Adipose tissue (tissue), 3 donors: ENCODE measurements around the gene ABCA4. TPM values are rescaled to one million over a fixed set of nuclear protein-coding genes. Genes with fewer than 3 reads are reported as not detected.

Source experiments
- H3K27ac ChIP-seq: one replicate; pipeline ENCODE4 v1.5.1; 2013; ENCODE audit warnings: low read depth, low read length
- WGBS, 3 donors: extraction: QIAGEN DNeasy Blood & Tissue Kit; methylation state at CpG; one replicate each; pipeline ENCODE4 v1.1.7; 2013; 5-methylcytosine and 5-hydroxymethylcytosine counted together
- polyA plus RNA-seq, 3 donors: library from polyadenylated mRNA; stranded (reverse); fragments of 200-250 nt; gene quantifications; one replicate each; pipeline ENCODE4 v1.2.3, GENCODE V29; 2013
- donor health status: healthy with polysubstance abuse.
- donor health status: Bipolar disorder and iron deficiency.
- donor health status: healthy.

The ABCA4 gene
- polyA plus RNA-seq, 3 donors = 0.15 to 0.67 (median 0.36) TPM

GRCh38 chr1:93977598-93977945 lies 143.4 kb downstream of the ABCA4 start:
- 83 to 93% (median 89%) methylated on average over 1 of the region's 1 CpG for WGBS, 3 donors
- H3K27ac ChIP-seq = no peak overlapping the region

- no peak overlapping the region for H3K27ac ChIP-seq
Observed at GRCh38 chr1:93976711-93977597, 144.0 kb downstream of the ABCA4 start.

GRCh38 chr1:93976291-93976690 lies 144.7 kb downstream of the ABCA4 start:
- no peak overlapping the region for H3K27ac ChIP-seq
- WGBS, 3 donors = 80 to 98% (median 96%) methylated on average over 2 of the region's 2 CpGs

- WGBS, 3 donors = 71 to 82% (median 81%) methylated on average over 2 of the region's 2 CpGs
- no peak overlapping the region for H3K27ac ChIP-seq
Observed at GRCh38 chr1:93972341-93972740, 148.6 kb downstream of the ABCA4 start.

- H3K27ac ChIP-seq = no peak overlapping the region
- WGBS, 3 donors = 87 to 96% (median 92%) methylated on average over 3 of the region's 3 CpGs
Observed at GRCh38 chr1:93969887-93970286, 151.1 kb downstream of the ABCA4 start.

GRCh38 chr1:93969371-93969770 lies 151.6 kb downstream of the ABCA4 start:
- H3K27ac ChIP-seq = no peak overlapping the region
- 77 to 91% (median 90%) methylated on average over 2 of the region's 2 CpGs for WGBS, 3 donors

- no peak overlapping the region for H3K27ac ChIP-seq
- WGBS, 3 donors = 73 to 87% (median 77%) methylated on average over 3 of the region's 3 CpGs
Observed at GRCh38 chr1:93967306-93967705, 153.6 kb downstream of the ABCA4 start.

GRCh38 chr1:93965888-93966287 lies 155.1 kb downstream of the ABCA4 start:
- no peak overlapping the region for H3K27ac ChIP-seq
- WGBS, 3 donors = 20 to 85% (median 79%) methylated on average over 2 of the region's 2 CpGs

GRCh38 chr1:93965256-93965655 lies 155.7 kb downstream of the ABCA4 start:
- H3K27ac ChIP-seq = no peak overlapping the region
- 87 to 98% (median 96%) methylated on average over 2 of the region's 2 CpGs for whole genome bisulfite sequencing, 3 donors

GRCh38 chr1:93964777-93965200 lies 156.2 kb downstream of the ABCA4 start:
- H3K27ac ChIP-seq = no peak overlapping the region
- WGBS, 3 donors = 86 to 91% (median 90%) methylated on average over 4 of the region's 4 CpGs

- 87 to 93% (median 90%) methylated on average over 4 of the region's 4 CpGs for WGBS, 3 donors
- H3K27ac ChIP-seq = no peak overlapping the region
Observed at GRCh38 chr1:93964096-93964776, 156.7 kb downstream of the ABCA4 start.

GRCh38 chr1:93963585-93963984 lies 157.4 kb downstream of the ABCA4 start:
- 49 to 86% (median 80%) methylated on average over 9 of the region's 9 CpGs for WGBS, 3 donors
- H3K27ac ChIP-seq = no peak overlapping the region

GRCh38 chr1:93961906-93962305 lies 159.0 kb downstream of the ABCA4 start:
- no peak overlapping the region for H3K27ac ChIP-seq
- WGBS, 3 donors = 95 to 98% (median 97%) methylated on average over 3 of the region's 3 CpGs

- WGBS, 3 donors = 69 to 91% (median 75%) methylated on average over 2 of the region's 2 CpGs
- no peak overlapping the region for H3K27ac ChIP-seq
Observed at GRCh38 chr1:93961443-93961842, 159.5 kb downstream of the ABCA4 start.

GRCh38 chr1:93960641-93961147 lies 160.3 kb downstream of the ABCA4 start:
- WGBS, 3 donors = 47 to 64% (median 61%) methylated on average over 3 of the region's 3 CpGs
- no peak overlapping the region for H3K27ac ChIP-seq

- 74 to 76% (median 74%) methylated on average over 5 of the region's 5 CpGs for WGBS, 3 donors
- no peak overlapping the region for H3K27ac ChIP-seq
Observed at GRCh38 chr1:93959413-93959812, 161.5 kb downstream of the ABCA4 start.

- 38 to 74% (median 54%) methylated on average over 1 of the region's 1 CpG for WGBS, 3 donors
- H3K27ac ChIP-seq = no peak overlapping the region
Observed at GRCh38 chr1:93958726-93959100, 162.2 kb downstream of the ABCA4 start.

- WGBS, 3 donors = 72 to 86% (median 80%) methylated on average over 1 of the region's 1 CpG
- no peak overlapping the region for H3K27ac ChIP-seq
Observed at GRCh38 chr1:93958032-93958725, 162.8 kb downstream of the ABCA4 start.

GRCh38 chr1:93955765-93956164 lies 165.2 kb downstream of the ABCA4 start:
- WGBS, 3 donors = 49 to 66% (median 53%) methylated on average over 1 of the region's 1 CpG
- H3K27ac ChIP-seq = no peak overlapping the region
